GM18951 (cell line): ENCODE measurements around the gene CSRP3.

Experiments used
- POLR2A ChIP-seq: IDR thresholded peaks from 4 replicates; pipeline ENCODE4 v1.6.1; 2011; ENCODE audit warnings: mild to moderate bottlenecking; ENCODE audit not compliant: insufficient read length, insufficient read depth; ENCODE audit errors: extremely low read depth
- in situ Hi-C: fragments of 300-500 bp; cut with MboI; formaldehyde crosslinking; loops from one replicate; pipeline ENCODE4 v1.12.0; 2022; ENCODE audit warnings: low sequenced_read_pairs, mixed read lengths, inconsistent platforms; ENCODE audit not compliant: unreplicated experiment

Gene CSRP3

GRCh38 chr11:19237381-19237780, 35.6 kb upstream of the CSRP3 start:
- TF ChIP-seq POLR2A: no peak
- in situ Hi-C loops: no loop called here

- in situ Hi-C loops: no loop called here
- no peak for TF ChIP-seq POLR2A
Observed at GRCh38 chr11:19234231-19234817, 32.5 kb upstream of the CSRP3 start.

GRCh38 chr11:19232910-19233503, 31.2 kb upstream of the CSRP3 start:
- in situ Hi-C loops: no loop called here
- TF ChIP-seq POLR2A: no peak

- in situ Hi-C loops: no loop called here
- no peak for TF ChIP-seq POLR2A
Observed at GRCh38 chr11:19229671-19230070, 27.9 kb upstream of the CSRP3 start.

GRCh38 chr11:19228968-19229367, 27.2 kb upstream of the CSRP3 start:
- TF ChIP-seq POLR2A: no peak
- in situ Hi-C loops: no loop called here

- no peak for TF ChIP-seq POLR2A
- in situ Hi-C loops: no loop called here
Observed at GRCh38 chr11:19226378-19227195, 24.8 kb upstream of the CSRP3 start.

- no peak for TF ChIP-seq POLR2A
- in situ Hi-C loops: no loop called here
Observed at GRCh38 chr11:19225581-19225980, 23.8 kb upstream of the CSRP3 start.

GRCh38 chr11:19225123-19225522, 23.3 kb upstream of the CSRP3 start:
- TF ChIP-seq POLR2A: no peak
- in situ Hi-C loops: no loop called here

- in situ Hi-C loops: no loop called here
- no peak for TF ChIP-seq POLR2A
Observed at GRCh38 chr11:19220903-19221724, 19.3 kb upstream of the CSRP3 start.

GRCh38 chr11:19218786-19219460, 17.1 kb upstream of the CSRP3 start:
- in situ Hi-C loops: no loop called here
- no peak for TF ChIP-seq POLR2A

GRCh38 chr11:19218216-19218615, 16.4 kb upstream of the CSRP3 start:
- no peak for TF ChIP-seq POLR2A
- in situ Hi-C loops: no loop called here

GRCh38 chr11:19216709-19217374, 15.1 kb upstream of the CSRP3 start:
- in situ Hi-C loops: no loop called here
- TF ChIP-seq POLR2A: no peak
